GM06990 (cell line): ENCODE data around the gene AGFG1.
A peak's percentile ranks its signal among the peaks of the same experiment; 100 is the strongest.
"Not testable (repeated sequence)": the region's sequence is repeated elsewhere in the genome, so short reads cannot be mapped to it uniquely, and the experiment has no call there.

Experiments
- DNase-seq: peaks from one replicate; pipeline ENCODE4 v3.0.0-alpha.2; 2011; ENCODE audit not compliant: insufficient read length; ENCODE audit errors: extremely low read depth
- H3K27me3 ChIP-seq: replicated peaks from 2 replicates; pipeline ENCODE4 v1.6.0; 2011; ENCODE audit warnings: low read length; ENCODE audit not compliant: control insufficient read depth, insufficient read depth
- H3K36me3 ChIP-seq: 2 replicates; pipeline ENCODE4 v1.5.1; 2011; ENCODE audit warnings: low read length; ENCODE audit not compliant: control insufficient read depth, insufficient read depth
- H3K4me3 ChIP-seq: replicated peaks from 2 replicates; pipeline ENCODE4 v1.5.1; 2011; ENCODE audit warnings: low read depth, mild to moderate bottlenecking, control low read depth, low read length
- TF ChIP-seq, protein P1 (sequence below): IDR thresholded peaks from 2 replicates; pipeline ENCODE4 v1.5.1; 2011; ENCODE audit warnings: low read length, control low read depth, mild to moderate bottlenecking, inconsistent platforms; ENCODE audit not compliant: insufficient read depth, poor library complexity, severe bottlenecking

AGFG1 gene

DNA sequence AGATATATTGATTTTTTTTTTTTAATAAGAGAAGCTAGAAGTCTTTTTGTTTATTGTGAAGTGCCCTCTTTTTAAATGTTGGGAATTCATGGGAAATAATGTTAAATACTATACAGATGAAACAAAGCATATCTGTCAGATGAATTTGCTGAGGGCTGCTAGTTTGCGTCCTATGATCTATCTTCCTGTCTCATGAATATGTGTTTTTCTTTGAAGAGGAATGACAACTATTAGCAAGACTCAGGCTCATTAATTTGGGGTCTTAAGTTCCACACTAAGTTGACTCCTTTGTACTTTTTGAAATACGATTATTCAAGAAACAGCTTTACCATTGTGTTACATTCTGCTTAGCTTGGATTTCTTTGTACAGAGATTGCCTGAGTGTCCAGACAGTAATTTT, 57.9 kb downstream of the AGFG1 start:
- no peak for DNase-seq
- Histone ChIP-seq H3K4me3 (no peak overlapping the region), H3K27me3 (no peaks in the 10 kb centered on the region), H3K36me3 (no peaks in the 10 kb centered on the region; the same call in 1 of the 2 replicates)
- TF ChIP-seq, protein P1, sequence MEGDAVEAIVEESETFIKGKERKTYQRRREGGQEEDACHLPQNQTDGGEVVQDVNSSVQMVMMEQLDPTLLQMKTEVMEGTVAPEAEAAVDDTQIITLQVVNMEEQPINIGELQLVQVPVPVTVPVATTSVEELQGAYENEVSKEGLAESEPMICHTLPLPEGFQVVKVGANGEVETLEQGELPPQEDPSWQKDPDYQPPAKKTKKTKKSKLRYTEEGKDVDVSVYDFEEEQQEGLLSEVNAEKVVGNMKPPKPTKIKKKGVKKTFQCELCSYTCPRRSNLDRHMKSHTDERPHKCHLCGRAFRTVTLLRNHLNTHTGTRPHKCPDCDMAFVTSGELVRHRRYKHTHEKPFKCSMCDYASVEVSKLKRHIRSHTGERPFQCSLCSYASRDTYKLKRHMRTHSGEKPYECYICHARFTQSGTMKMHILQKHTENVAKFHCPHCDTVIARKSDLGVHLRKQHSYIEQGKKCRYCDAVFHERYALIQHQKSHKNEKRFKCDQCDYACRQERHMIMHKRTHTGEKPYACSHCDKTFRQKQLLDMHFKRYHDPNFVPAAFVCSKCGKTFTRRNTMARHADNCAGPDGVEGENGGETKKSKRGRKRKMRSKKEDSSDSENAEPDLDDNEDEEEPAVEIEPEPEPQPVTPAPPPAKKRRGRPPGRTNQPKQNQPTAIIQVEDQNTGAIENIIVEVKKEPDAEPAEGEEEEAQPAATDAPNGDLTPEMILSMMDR = no peak

DNA sequence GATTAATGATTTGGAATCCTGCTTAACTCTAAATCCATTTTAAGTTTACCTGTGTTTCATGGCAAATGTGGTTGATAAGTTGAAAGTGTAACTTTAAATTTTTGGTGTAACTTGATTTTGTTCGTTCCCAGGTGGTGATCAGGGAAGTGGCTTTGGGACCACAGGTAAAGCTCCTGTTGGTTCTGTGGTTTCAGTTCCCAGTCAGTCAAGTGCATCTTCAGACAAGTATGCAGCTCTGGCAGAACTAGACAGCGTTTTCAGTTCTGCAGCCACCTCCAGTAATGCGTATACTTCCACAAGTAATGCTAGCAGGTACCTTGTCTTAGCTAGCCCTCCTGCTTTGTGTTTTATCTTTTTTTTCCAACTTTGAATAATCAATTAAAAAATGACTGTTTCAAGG, 62.8 kb downstream of the AGFG1 start:
- peak; percentile 24 for DNase-seq
- Histone ChIP-seq H3K4me3 (no peak overlapping the region), H3K36me3 (no peaks in the 10 kb centered on the region; the same call in none of the 2 replicates), H3K27me3 (no peaks in the 10 kb centered on the region)
- TF ChIP-seq, protein P1 = no peak

DNA sequence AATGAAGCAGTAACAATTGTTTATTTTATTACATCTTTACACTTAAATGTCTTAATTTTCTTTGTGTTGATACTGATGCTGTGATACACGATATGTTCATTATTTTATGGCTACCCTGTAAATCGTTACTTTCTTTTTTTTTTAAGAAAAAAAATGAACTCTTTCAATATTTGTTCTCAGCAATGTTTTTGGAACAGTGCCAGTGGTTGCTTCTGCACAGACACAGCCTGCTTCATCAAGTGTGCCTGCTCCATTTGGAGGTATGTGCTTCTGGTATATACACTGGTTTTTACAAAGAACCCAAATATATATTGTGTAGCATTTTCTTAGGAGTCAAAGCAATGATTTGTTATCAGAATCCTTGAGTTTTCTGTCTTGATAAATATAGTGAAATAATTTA, 64.5 kb downstream of the AGFG1 start:
- TF ChIP-seq, protein P1 = no peak
- no peak overlapping the region for H3K4me3 ChIP-seq
- H3K36me3 ChIP-seq = no peaks in the 10 kb centered on the region; the same call in none of the 2 replicates
- no peak for DNase-seq
- no peaks in the 10 kb centered on the region for H3K27me3 ChIP-seq

DNA sequence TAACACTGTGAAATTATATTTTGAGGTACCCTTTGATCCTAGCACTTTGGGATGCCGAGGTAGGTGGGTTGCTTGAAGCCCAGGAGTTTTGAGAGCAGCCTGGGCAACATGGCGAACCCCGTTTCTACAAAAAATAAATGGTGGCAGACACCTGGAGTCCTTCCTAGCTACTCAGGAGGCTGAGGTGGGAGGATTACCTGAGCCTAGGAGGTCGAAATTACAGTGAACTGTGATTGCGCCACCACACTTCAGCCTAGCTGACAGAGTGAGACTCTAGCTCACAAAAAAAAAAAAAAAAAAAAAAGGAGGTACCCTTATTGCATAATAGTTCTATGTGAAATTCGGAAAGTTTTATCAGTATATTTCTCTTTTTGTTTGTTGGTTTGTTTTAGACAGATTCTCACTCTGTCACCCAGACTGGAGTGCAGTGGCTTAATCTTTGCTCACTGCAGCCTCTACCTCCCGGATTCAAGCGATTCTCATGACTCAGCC, 67.6 kb downstream of the AGFG1 start:
- Histone ChIP-seq H3K4me3 (no peak overlapping the region), H3K36me3 (no peaks in the 10 kb centered on the region; the same call in none of the 2 replicates), H3K27me3 (no peaks in the 10 kb centered on the region)
- no peak for DNase-seq
- TF ChIP-seq, protein P1 = no peak

GRCh38 chr2:227540352-227540751, 68.4 kb downstream of the AGFG1 start:
- DNase-seq, H3K27me3 ChIP-seq, H3K36me3 ChIP-seq, H3K4me3 ChIP-seq: not testable (repeated sequence)

- no peaks in the 10 kb centered on the region for H3K27me3 ChIP-seq
- TF ChIP-seq, protein P1 = peak; percentile 45
- DNase-seq = peak; percentile 20
- no peak overlapping the region for H3K4me3 ChIP-seq
- H3K36me3 ChIP-seq = peaks cover 4% of the 10 kb centered on the region
Observed at GRCh38 chr2:227545990-227546389, 74.0 kb downstream of the AGFG1 start.
